Stimulated activated CD8-positive, alpha-beta memory T cell treated with anti-CD3 and anti-CD28 coated beads, Interleukin-2, amount 100 ng/mL, for 1 hour (primary cell): ENCODE results near the gene OGG1.

Experiments used
- DNase-seq, 2 donors: peaks; one replicate each; pipeline ENCODE4 v3.0.0-alpha.2; 2020; ENCODE audit warnings: low read depth in 2 of 2

The OGG1 gene

GRCh38 chr3:9749645-9750555, at the start of gene OGG1:
TSS of gene OGG1 (plus strand) at chr3:9749952. CDS start at chr3:9750287, 335 bp downstream.
- peak; percentile 84 to 91 for DNase-seq

- DNase-seq, result no peak
Observed at GRCh38 chr3:9700536-9700935, 49.2 kb upstream of the OGG1 start.

- no peak for DNase-seq
Observed at GRCh38 chr3:9701006-9701405, 48.7 kb upstream of the OGG1 start.

GRCh38 chr3:9701711-9702110, 48.0 kb upstream of the OGG1 start:
- DNase-seq, result no peak

DNA sequence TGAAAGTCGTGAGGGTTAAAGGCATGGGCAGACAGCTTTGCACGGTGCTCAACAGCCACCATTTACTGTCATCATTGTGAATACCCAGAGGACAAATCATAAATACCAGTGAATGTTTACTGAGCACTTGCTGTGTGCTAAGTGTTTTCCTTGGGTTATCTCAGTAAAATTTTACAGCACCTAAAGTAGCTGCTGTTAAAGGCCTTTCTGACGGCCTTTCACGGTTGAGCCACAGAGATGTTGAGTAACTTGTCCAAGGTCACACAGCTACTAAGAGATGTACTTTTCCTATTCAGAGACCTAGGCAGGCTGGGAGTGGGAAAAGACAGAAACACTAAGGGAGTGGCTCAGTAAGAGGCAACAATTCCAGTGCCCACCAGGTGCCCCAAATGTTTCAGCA, 46.5 kb upstream of the OGG1 start:
- DNase-seq, result no peak

DNA sequence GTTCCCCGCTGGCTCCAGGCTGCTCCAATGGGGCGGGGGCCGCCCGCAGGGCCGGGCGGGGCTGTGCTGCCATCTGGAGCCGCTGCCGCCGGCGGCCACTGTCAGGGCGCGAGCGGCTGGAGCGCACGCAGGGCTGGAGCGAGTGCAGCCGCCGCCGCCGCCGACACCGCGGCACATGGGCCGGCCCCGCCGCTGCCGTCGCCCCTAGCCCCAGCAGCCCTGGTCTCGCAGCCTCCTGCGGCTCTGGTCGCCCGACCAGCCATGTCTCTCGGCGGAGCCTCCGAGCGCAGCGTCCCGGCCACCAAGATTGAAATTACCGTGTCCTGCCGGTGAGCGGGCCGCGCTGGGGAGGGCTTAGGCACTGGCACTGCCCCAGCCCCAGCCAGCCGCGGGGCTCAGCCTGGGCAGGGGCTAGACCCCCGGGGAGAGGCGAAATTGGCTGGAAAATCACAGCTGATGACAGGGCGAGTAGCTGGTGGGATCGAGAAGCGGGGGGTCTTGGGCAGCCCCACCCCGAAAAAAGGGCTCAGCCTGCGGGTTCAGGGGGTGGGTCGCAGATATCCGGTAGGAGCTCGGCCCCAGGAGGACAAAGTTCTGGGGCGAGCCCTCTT, 45.9 kb upstream of the OGG1 start, which contains the start of gene CPNE9:
Gene CPNE9 (plus strand): TSS at position 98 of the 611 bp plus-strand sequence. CDS start 164 bp downstream, at position 262.
- no peak for DNase-seq

- no peak for DNase-seq
Observed at GRCh38 chr3:9704347-9705322, 45.1 kb upstream of the OGG1 start.

- DNase-seq, result no peak
Observed at GRCh38 chr3:9710174-9710739, 39.5 kb upstream of the OGG1 start.

GRCh38 chr3:9712415-9712814, 37.3 kb upstream of the OGG1 start:
- DNase-seq, result no peak

DNA sequence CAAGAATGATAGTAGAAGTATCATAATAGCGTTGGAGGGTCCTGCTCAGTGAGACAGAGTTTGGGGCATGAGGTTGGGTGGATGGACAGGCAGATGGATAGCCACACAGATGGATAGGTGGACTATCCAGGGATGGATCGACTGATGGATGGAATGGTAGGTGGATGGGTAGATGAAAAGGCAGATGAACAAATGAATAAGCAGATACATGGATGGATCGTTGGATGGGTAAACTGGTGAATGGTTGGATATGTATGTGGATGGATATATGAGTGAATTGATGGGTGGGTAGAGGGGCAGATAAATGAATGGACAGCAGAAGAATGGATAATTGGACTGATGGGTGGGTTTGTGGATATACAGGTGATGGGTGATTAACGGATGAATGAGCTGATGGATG, 36.6 kb upstream of the OGG1 start:
- no peak for DNase-seq

DNA sequence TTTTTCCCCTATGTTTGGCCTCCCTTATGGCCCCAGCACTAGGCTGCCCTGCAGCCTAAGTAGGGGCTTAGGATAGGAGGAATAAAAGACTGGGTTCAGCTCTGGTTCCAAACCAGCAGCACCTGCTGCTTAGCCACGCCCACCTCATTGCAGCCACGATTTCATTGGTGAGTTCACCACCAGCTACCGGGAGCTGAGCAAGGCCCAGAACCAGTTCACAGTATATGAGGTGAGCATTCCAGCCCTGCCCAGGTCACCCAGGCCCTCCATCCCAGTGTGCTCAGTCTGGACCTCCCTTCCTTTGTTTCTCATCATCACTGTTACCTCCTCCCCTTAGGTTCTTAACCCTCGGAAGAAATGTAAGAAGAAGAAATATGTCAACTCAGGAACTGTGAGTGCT, 34.6 kb upstream of the OGG1 start:
- DNase-seq, result no peak

DNA sequence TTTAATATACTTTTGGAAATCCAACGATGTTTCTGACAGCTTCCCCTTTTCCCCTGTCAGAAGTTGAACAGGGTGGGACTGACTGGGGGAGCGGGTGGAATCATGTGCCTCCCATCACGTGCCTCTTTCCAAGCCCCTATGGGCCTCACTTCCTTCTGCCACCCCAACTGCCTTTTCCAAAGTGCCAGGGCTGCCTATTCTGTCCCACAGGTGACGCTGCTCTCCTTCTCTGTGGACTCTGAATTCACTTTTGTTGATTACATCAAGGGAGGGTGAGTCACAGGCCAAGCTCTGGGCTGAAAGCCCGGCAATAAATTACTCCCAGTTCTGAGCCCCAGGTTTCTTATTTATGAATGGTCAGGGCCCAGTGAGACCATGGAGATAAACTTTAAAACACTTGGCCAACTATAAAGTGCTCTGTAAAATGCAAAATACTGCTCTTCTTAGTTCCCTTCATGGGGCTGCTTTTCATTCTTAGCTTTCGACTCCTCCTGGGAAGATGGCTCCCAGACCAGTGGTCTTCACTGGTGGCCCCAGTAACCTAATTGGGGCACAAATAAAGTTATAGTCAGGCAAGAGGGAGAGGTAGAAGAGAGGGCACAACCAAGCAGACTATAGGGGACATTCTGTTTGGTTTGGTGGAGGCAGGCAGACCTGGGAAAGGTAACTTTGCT, 33.9 kb upstream of the OGG1 start:
- DNase-seq, result no peak

- no peak for DNase-seq
Observed at GRCh38 chr3:9716801-9717555, 32.8 kb upstream of the OGG1 start.

DNA sequence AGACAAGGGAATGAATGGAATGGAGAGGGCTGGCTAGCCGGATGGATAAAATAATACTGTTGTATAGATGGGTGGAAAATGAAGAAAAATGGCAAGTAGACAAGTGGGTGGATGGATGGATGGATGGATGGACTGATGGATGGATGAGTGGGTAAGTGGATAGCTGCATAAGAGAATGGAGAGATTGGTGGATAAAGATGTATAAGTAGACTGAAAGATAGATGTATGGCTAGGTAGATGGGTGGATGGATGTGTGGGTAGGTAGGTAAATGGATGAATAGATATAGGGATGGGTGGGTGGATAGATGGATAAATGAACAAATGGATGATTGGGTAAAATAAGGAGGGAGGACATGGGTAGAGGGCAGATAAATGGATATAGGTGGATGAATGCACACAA, 32.2 kb upstream of the OGG1 start:
- DNase-seq, result no peak

- no peak for DNase-seq
Observed at GRCh38 chr3:9718118-9718517, 31.6 kb upstream of the OGG1 start.

DNA sequence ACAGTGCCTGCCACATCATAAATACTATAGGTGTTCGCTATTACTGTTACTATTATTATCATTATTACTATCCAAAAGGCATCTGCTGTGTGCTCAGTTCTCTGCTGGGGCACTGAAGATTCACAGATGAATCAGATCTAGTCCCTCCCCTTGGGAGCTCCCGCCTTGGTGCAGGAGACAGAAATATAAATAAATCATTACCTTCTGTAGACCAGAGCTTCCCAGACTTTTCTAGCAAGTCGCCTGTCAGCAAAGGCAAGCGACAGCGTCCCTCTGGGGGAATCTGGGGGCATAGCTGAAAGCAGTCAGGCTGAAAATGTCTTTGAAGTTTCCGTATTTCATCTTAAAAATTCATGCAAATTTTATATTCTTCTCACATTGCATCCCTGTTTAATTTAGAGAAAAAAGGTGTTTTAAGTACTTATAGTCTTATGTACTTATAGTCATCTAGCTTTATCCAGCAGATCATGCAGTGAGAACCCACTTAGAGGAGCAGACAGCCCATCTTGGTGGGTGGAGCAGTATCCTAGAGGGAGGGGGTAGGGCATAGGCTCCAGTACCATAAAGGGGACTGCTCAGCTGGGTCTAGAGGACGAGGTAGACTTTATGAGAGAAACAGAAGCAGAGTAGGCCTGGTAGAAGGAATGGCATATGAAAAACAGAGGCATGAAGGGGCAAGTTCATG, 28.6 kb upstream of the OGG1 start:
- no peak for DNase-seq

GRCh38 chr3:9721700-9722060, 28.1 kb upstream of the OGG1 start:
- DNase-seq, result no peak

DNA sequence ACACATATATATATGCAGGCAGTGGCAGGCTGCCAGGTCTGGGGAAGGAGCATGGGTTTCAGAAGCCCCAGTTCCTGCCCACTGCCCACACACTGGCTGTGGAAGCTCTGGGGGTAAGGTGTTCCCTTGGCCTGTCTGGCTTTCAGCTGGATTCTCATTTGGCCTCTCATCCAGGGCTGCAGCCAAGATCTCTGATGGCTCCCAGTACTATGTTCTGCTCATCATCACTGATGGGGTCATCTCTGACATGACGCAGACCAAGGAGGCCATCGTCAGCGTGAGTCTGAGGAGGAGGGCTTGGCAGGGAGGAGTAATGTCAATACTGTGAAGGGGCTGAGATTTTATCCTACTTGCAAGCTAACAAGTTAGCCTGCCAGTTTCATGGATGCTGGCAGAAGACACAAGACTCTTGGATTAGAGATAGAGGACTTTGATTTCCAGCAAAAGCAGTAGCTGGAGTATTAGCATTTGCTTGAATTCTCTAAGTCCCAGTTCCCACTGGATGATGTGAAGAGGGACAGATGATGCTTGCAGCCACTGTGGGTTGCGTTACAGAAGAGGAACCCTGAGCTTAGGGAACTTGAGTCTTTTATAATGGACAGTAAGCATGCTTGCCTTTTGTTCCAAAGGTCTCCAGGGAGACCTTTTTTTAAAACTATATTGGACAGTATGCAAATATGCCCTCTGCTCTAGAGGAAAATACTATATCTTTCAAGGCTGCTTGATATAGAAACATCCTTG, 23.8 kb upstream of the OGG1 start:
- DNase-seq, result no peak

- peak in 1 of 2 donors; percentile 28 for DNase-seq
Observed at GRCh38 chr3:9727041-9727595, 22.6 kb upstream of the OGG1 start.
